ENCODE results near the gene C1orf87.

Gene C1orf87

GRCh38 chr1:60055336-60055735, 18.2 kb downstream of the C1orf87 start:
- ATAC-seq, result no peak
- no peak for TF ChIP-seq ZFP30 (CRISPR knock-in tag; IDR thresholded peaks at IDR 0.05)
- no peak for TF ChIP-seq ESRRG (CRISPR knock-in tag; IDR thresholded peaks at IDR 0.05)
- TF ChIP-seq PPARA (CRISPR knock-in tag; IDR thresholded peaks at IDR 0.05; ENCODE audit: borderline replicate concordance), result no peak
- TF ChIP-seq CSDC2 (CRISPR knock-in tag; IDR thresholded peaks at IDR 0.05), result no peak
- TF ChIP-seq BACH2 (CRISPR knock-in tag; IDR thresholded peaks at IDR 0.05; ENCODE audit: borderline replicate concordance), result no peak
- TF ChIP-seq PATZ1 (CRISPR knock-in tag; IDR thresholded peaks at IDR 0.05; ENCODE audit: borderline replicate concordance), result no peak
- no peak for TF ChIP-seq RARB (CRISPR knock-in tag; IDR thresholded peaks at IDR 0.05)
- no peak for TF ChIP-seq SNAI2 (CRISPR knock-in tag; IDR thresholded peaks at IDR 0.05)

GRCh38 chr1:60054374-60054773, 19.2 kb downstream of the C1orf87 start:
- ATAC-seq, result no peak
- TF ChIP-seq ESRRG (CRISPR knock-in tag; IDR thresholded peaks at IDR 0.05) (no peak), RARB (CRISPR knock-in tag; IDR thresholded peaks at IDR 0.05) (no peak), ARNTL (CRISPR knock-in tag; IDR thresholded peaks at IDR 0.05; ENCODE audit: borderline replicate concordance, low read depth) (no peak), ISL1 (CRISPR knock-in tag; IDR thresholded peaks at IDR 0.05) (no peak), ZFP30 (CRISPR knock-in tag; IDR thresholded peaks at IDR 0.05) (no peak), BACH2 (CRISPR knock-in tag; IDR thresholded peaks at IDR 0.05; ENCODE audit: borderline replicate concordance) (no peak)

- ATAC-seq, result no peak
- no peak for TF ChIP-seq PPARA (CRISPR knock-in tag; IDR thresholded peaks at IDR 0.05; ENCODE audit: borderline replicate concordance)
These were observed 21.0 kb downstream of the C1orf87 start for GRCh38 chr1:60052601-60053000.

DNA sequence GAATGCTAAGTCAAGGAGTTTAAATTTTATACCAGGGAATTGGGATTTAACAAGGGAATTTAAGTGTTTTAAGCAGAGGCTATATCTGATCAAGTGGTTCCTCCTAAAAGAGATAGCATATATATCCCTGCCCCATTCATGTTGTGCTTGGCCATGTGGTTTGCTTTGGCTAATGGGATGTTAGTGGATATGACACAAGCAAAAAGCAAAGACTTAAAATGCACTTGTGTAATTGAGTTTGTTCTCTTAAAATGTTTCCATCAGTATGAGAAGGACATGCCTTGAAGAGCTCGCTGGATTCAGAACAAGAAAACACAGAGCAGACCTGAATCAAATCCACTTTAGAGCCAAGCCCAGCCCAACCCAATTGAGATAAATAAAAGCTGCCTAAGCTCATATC, 22.4 kb downstream of the C1orf87 start:
- no peak for ATAC-seq

DNA sequence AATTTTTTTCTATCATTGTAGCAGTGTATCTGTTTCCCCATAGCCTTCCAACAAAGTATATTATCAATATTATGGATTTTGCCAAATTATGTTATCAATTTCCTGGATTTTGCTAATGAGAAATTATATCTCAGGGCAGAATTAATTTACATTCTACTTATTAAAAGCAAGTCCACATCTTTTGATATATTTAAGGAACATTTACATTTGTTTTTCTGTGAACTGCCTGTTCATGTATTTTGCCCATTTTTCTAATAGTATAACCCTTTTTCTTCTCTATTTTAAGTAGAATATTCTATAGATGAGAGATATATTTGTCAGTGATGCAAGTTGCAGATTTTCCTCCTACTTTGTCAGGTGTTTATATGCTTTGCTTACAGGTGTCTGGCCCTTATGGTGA, 24.4 kb downstream of the C1orf87 start:
- ATAC-seq, result no peak
- TF ChIP-seq ESRRG (CRISPR knock-in tag; IDR thresholded peaks at IDR 0.05) (no peak), TCF4 (CRISPR knock-in tag; IDR thresholded peaks at IDR 0.05; ENCODE audit: borderline replicate concordance) (no peak), ZNF8 (CRISPR knock-in tag; IDR thresholded peaks at IDR 0.05) (no peak), OSR1 (CRISPR knock-in tag; IDR thresholded peaks at IDR 0.05) (no peak), TSHZ2 (CRISPR knock-in tag; IDR thresholded peaks at IDR 0.05) (no peak), CSDC2 (CRISPR knock-in tag; IDR thresholded peaks at IDR 0.05) (no peak), CREB5 (CRISPR knock-in tag; IDR thresholded peaks at IDR 0.05; ENCODE audit: low read depth) (no peak), BACH2 (CRISPR knock-in tag; IDR thresholded peaks at IDR 0.05; ENCODE audit: borderline replicate concordance) (no peak), ZC3H10 (CRISPR knock-in tag; IDR thresholded peaks at IDR 0.05) (no peak), GLIS3 (CRISPR knock-in tag; IDR thresholded peaks at IDR 0.05) (no peak), RARB (CRISPR knock-in tag; IDR thresholded peaks at IDR 0.05) (no peak), SNAI2 (CRISPR knock-in tag; IDR thresholded peaks at IDR 0.05) (no peak), ZFP30 (CRISPR knock-in tag; IDR thresholded peaks at IDR 0.05) (no peak), ZNF70 (CRISPR knock-in tag; IDR thresholded peaks at IDR 0.05) (no peak), PPARA (CRISPR knock-in tag; IDR thresholded peaks at IDR 0.05; ENCODE audit: borderline replicate concordance) (no peak)
- TF ChIP-seq, protein P1, sequence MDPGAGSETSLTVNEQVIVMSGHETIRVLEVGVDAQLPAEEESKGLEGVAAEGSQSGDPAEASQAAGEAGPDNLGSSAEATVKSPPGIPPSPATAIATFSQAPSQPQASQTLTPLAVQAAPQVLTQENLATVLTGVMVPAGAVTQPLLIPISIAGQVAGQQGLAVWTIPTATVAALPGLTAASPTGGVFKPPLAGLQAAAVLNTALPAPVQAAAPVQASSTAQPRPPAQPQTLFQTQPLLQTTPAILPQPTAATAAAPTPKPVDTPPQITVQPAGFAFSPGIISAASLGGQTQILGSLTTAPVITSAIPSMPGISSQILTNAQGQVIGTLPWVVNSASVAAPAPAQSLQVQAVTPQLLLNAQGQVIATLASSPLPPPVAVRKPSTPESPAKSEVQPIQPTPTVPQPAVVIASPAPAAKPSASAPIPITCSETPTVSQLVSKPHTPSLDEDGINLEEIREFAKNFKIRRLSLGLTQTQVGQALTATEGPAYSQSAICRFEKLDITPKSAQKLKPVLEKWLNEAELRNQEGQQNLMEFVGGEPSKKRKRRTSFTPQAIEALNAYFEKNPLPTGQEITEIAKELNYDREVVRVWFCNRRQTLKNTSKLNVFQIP (CRISPR knock-in tag; IDR thresholded peaks at IDR 0.05; ENCODE audit: borderline replicate concordance, low read depth), result no peak

More for the DNA sequence above, 22.4 kb downstream of the C1orf87 start:
- no peak for TF ChIP-seq RARB (CRISPR knock-in tag; IDR thresholded peaks at IDR 0.05)
- no peak for TF ChIP-seq ZNF70 (CRISPR knock-in tag; IDR thresholded peaks at IDR 0.05)

All from SK-N-SH treated with all-trans-retinoic acid at 6 μM for 48 hours (cell line).